A549 (cell line): ENCODE measurements around the gene B3GALT4. TPM values are rescaled to one million over a fixed set of nuclear protein-coding genes. Genes with fewer than 3 reads are reported as not detected.

Experiments used
- ATAC-seq, 2 experiments: fragments of 200-7000 bp in 1 of 2; fragments of >200 bp in 1 of 2; cut with Nextera tagmentation in 1 of 2; cut with Tn5 transposase in 1 of 2; 3 replicates each; pipeline versions ENCODE4 v1.8.0 to v1.9.1; 2018 to 2020; ENCODE audit warnings: mild to moderate bottlenecking in 1 of 2, moderate library complexity in 1 of 2
- CTCF ChIA-PET: fragments of 300-600 bp; sonication (Branson Sonifier 250); formaldehyde crosslinking; extraction: SDS; loops from one replicate; lab custom pipeline; 2021; ENCODE audit warnings: antibody characterized with exemption, inconsistent platforms; lab: Yijun Ruan, JAX
- POLR2A ChIA-PET: fragments of 350-600 bp; formaldehyde crosslinking; extraction: SDS; loops from one replicate; lab custom pipeline; 2021; ENCODE audit warnings: antibody characterized with exemption, inconsistent platforms; lab: Yijun Ruan, JAX
- DNase-seq, 2 experiments: peaks; one replicate each; pipeline versions ENCODE4 v3.0.0 to v3.0.0-alpha.2; 2011 to 2016; ENCODE audit warnings: low read depth in 1 of 2, low spot score in 1 of 2
- FAIRE-seq: peaks from 2 replicates; lab custom pipeline; 2011; peaks lifted over from hg19 to GRCh38; lab: Jason Lieb, UNC
- H3K27ac ChIP-seq, 2 experiments: fragments of >200 bp; sonication (Bioruptor Twin); formaldehyde crosslinking; 3 replicates each; pipeline ENCODE4 v1.5.1; 2016 to 2017
- H3K4me1 ChIP-seq: fragments of >200 bp; sonication (Bioruptor Twin); formaldehyde crosslinking; 3 replicates; pipeline ENCODE4 v1.6.1; 2016
- H3K4me2 ChIP-seq: fragments of >200 bp; sonication (Bioruptor Twin); formaldehyde crosslinking; 3 replicates; pipeline ENCODE4 v1.6.1; 2016
- H3K4me3 ChIP-seq: fragments of >200 bp; sonication (Bioruptor Twin); formaldehyde crosslinking; 3 replicates; pipeline ENCODE4 v1.5.1; 2016
- H3K9me3 ChIP-seq: fragments of >200 bp; sonication (Bioruptor Twin); formaldehyde crosslinking; 3 replicates; pipeline ENCODE4 v1.6.1; 2016
- ATOH8 ChIP-seq: fragments of 250-450 bp; sonication (Bioruptor Pico); IDR thresholded peaks from 2 replicates; pipeline ENCODE4 v1.5.0; 2020; ENCODE audit warnings: low read depth, mild to moderate bottlenecking, moderate library complexity
- BHLHE40 ChIP-seq: IDR thresholded peaks from 2 replicates; pipeline ENCODE4 v1.6.1; 2012; ENCODE audit warnings: low read depth, low read length, inconsistent platforms
- CBX8 ChIP-seq: fragments of 200-600 bp; sonication (generic); IDR thresholded peaks from 2 replicates; pipeline ENCODE4 v1.6.1; 2016
- CHD2 ChIP-seq: fragments of 150-350 bp; IDR thresholded peaks from 2 replicates; pipeline ENCODE4 v1.6.1; 2014; ENCODE audit warnings: low read length; ENCODE audit not compliant: partially characterized antibody
- CTCF ChIP-seq: fragments of >200 bp; sonication (Bioruptor Twin); formaldehyde crosslinking; IDR thresholded peaks from 3 replicates; pipeline ENCODE4 v1.5.1; 2016
- E2F6 ChIP-seq: IDR thresholded peaks from 2 replicates; pipeline ENCODE4 v1.6.1; 2012; ENCODE audit warnings: low read depth, borderline replicate concordance
- EHMT2 ChIP-seq: fragments of 200-600 bp; sonication (generic); IDR thresholded peaks from 2 replicates; pipeline ENCODE4 v1.6.1; 2016; ENCODE audit warnings: antibody characterized with exemption, low read depth, mild to moderate bottlenecking, moderate library complexity
- EP300 ChIP-seq, 2 experiments: fragments of >200 bp; sonication (Bioruptor Twin); formaldehyde crosslinking; IDR thresholded peaks; 2 replicates in 1 of 2; 3 replicates in 1 of 2; pipeline ENCODE4 v1.6.1; 2016 to 2017
- ESRRA ChIP-seq: fragments of 150-350 bp; IDR thresholded peaks from 2 replicates; pipeline ENCODE4 v1.6.1; 2014; ENCODE audit warnings: mild to moderate bottlenecking, low read length, borderline replicate concordance
- FOXS1 ChIP-seq: fragments of 250-450 bp; sonication (Bioruptor Pico); IDR thresholded peaks from 2 replicates; pipeline ENCODE4 v1.5.0; 2020; ENCODE audit warnings: mild to moderate bottlenecking, moderate library complexity
- GATA3 ChIP-seq: IDR thresholded peaks from 2 replicates; pipeline ENCODE4 v1.6.1; 2012; ENCODE audit warnings: borderline replicate concordance
- HES2 ChIP-seq: fragments of >200 bp; sonication (Bioruptor Twin); formaldehyde crosslinking; IDR thresholded peaks from 2 replicates; pipeline ENCODE4 v1.6.1; 2016
- HMGXB4 ChIP-seq: fragments of 250-450 bp; sonication (Bioruptor Pico); IDR thresholded peaks from 2 replicates; pipeline ENCODE4 v1.5.0; 2021; ENCODE audit warnings: mild to moderate bottlenecking, moderate library complexity, borderline replicate concordance
- HOXB13 ChIP-seq: fragments of 250-450 bp; sonication (Bioruptor Pico); IDR thresholded peaks from 2 replicates; pipeline ENCODE4 v1.5.0; 2020; ENCODE audit warnings: low read depth, mild to moderate bottlenecking, moderate library complexity
- HOXB5 ChIP-seq: fragments of 250-450 bp; sonication (Bioruptor Pico); IDR thresholded peaks from 2 replicates; pipeline ENCODE4 v1.5.0; 2020; ENCODE audit warnings: mild to moderate bottlenecking, moderate library complexity
- JUN ChIP-seq, 2 experiments: fragments of >200 bp; sonication (Bioruptor Twin); formaldehyde crosslinking; IDR thresholded peaks; 2 replicates in 1 of 2; 3 replicates in 1 of 2; pipeline ENCODE4 v1.6.1; 2016 to 2017
- KDM1A ChIP-seq: fragments of 200-600 bp; sonication (generic); IDR thresholded peaks from 2 replicates; pipeline ENCODE4 v1.6.1; 2016; ENCODE audit warnings: low read depth, mild to moderate bottlenecking
- KDM5A ChIP-seq: fragments of 200-600 bp; sonication (generic); IDR thresholded peaks from 2 replicates; pipeline ENCODE4 v1.6.1; 2016; ENCODE audit warnings: antibody characterized with exemption, mild to moderate bottlenecking
- MAFK ChIP-seq: fragments of 450-650 bp; IDR thresholded peaks from 2 replicates; pipeline ENCODE4 v1.6.1; 2014; ENCODE audit not compliant: partially characterized antibody
- MAX ChIP-seq: IDR thresholded peaks from 2 replicates; pipeline ENCODE4 v1.6.1; 2012
- MYC ChIP-seq: IDR thresholded peaks from 2 replicates; pipeline ENCODE4 v1.6.1; 2012; ENCODE audit warnings: mild to moderate bottlenecking, inconsistent platforms, low read length, improper control_type of control experiment, borderline replicate concordance
- NFE2L2 ChIP-seq: fragments of 150-350 bp; conservative IDR thresholded peaks from 2 replicates; pipeline ENCODE4 v1.6.1; 2014; ENCODE audit warnings: low read length
- NPAS2 ChIP-seq: fragments of 250-450 bp; sonication (Bioruptor Pico); IDR thresholded peaks from 2 replicates; pipeline ENCODE4 v1.8.0; 2022; ENCODE audit warnings: mild to moderate bottlenecking, moderate library complexity, borderline replicate concordance
- NR3C1 ChIP-seq: fragments of >200 bp; sonication (Bioruptor Twin); formaldehyde crosslinking; IDR thresholded peaks from 3 replicates; pipeline ENCODE4 v1.6.1; 2017
- PHF8 ChIP-seq: fragments of 200-600 bp; sonication (generic); IDR thresholded peaks from 2 replicates; pipeline ENCODE4 v1.6.1; 2016; ENCODE audit warnings: low read depth, mild to moderate bottlenecking, antibody characterized with exemption, moderate library complexity, borderline replicate concordance
- POLR2A ChIP-seq: IDR thresholded peaks from 2 replicates; pipeline ENCODE4 v1.6.1; 2012; ENCODE audit warnings: mild to moderate bottlenecking, low read length
- POLR2AphosphoS2 ChIP-seq: conservative IDR thresholded peaks from 2 replicates; pipeline ENCODE4 v1.6.1; 2012; ENCODE audit warnings: low read length, improper control_type of control experiment, inconsistent platforms
- RCOR1 ChIP-seq: fragments of 150-350 bp; IDR thresholded peaks from 2 replicates; pipeline ENCODE4 v1.6.1; 2014; ENCODE audit warnings: antibody characterized with exemption, low read length, low read depth
- ZC3H11A ChIP-seq: fragments of 450-650 bp; IDR thresholded peaks from 2 replicates; pipeline ENCODE4 v1.6.1; 2014; ENCODE audit warnings: antibody characterized with exemption, mild to moderate bottlenecking
- ZFP36 ChIP-seq: fragments of 450-650 bp; IDR thresholded peaks from 2 replicates; pipeline ENCODE4 v1.6.1; 2014; ENCODE audit warnings: borderline replicate concordance; ENCODE audit not compliant: partially characterized antibody
- ZNF302 ChIP-seq: fragments of 250-450 bp; sonication (Bioruptor Pico); IDR thresholded peaks from 2 replicates; pipeline ENCODE4 v1.9.0; 2021; ENCODE audit warnings: inconsistent platforms, mild to moderate bottlenecking, moderate library complexity
- WGBS: methylation state at CpG from one replicate; pipeline ENCODE4 v1.1.6; 2017; ENCODE audit errors: missing lambda C conversion rate; 5-methylcytosine and 5-hydroxymethylcytosine counted together
- polyA plus RNA-seq, 4 experiments: library from polyadenylated mRNA; depleted of rRNA in 3 of 4; stranded (reverse); fragments of >200 nt; fragmentation: RNase III in 1 of 4; extraction: RNeasy Plus Mini Kit Qiagen cat#74134 plus additional on column Dnase treatment in 1 of 4; gene quantifications; 2 replicates in 3 of 4; 3 replicates in 1 of 4; pipeline ENCODE4 v1.2.3, GENCODE V29; 2011 to 2017

The B3GALT4 gene
- polyA plus RNA-seq, 2 of the 4 experiments (the other 2 are of a cell fraction): 0.27 to 0.54 TPM

- Histone ChIP-seq H3K27ac (peak overlapping the region; percentile 91 to 97), H3K4me1 (peaks cover 33% of the 10 kb centered on the region), H3K4me2 (peak overlapping the region; percentile 79), H3K4me3 (peak overlapping the region; percentile 87), H3K9me3 (no peaks in the 10 kb centered on the region)
- TF ChIP-seq KDM1A (peak; percentile 66; the same call in 1 of the 2 replicates), NPAS2 (CRISPR knock-in tag) (no peak), POLR2AphosphoS2 (no peak), ZFP36 (peak; percentile 84)
- 4% methylated on average over 6 of the region's 7 CpGs for WGBS
- ATAC-seq (peak; percentile 37 to 42), DNase-seq (no peak), FAIRE-seq (no peak)
- CTCF ChIA-PET: interaction anchor here (0.8 to 5.7 kb wide), 7 partner anchors 9 to 73 kb away, joined by 3 to 33 read pairs (median 4); no protein-coding TSS in a partner anchor
- POLR2A ChIA-PET: interaction anchor here (1.1 to 2.8 kb wide), 8 partner anchors 8 to 303 kb away, joined by 4 to 16 read pairs (median 12); partner anchors contain the start of genes BRD2, PFDN6, RGL2 and WDR46
Observed at GRCh38 chr6:33271117-33271467, 5.8 kb upstream of the B3GALT4 start.

- WGBS: under 1% methylated on average over 33 of the region's 48 CpGs
- H3K9me3 ChIP-seq: no peaks in the 10 kb centered on the region
- peak within 1 kb of the TSS; percentile 91 to 97 for H3K27ac ChIP-seq
- peak; percentile 76 to 99 for DNase-seq
- POLR2A ChIA-PET: interaction anchor here (0.7 to 2.8 kb wide), 11 partner anchors 8 to 304 kb away, joined by 3 to 16 read pairs (median 7); partner anchors contain the start of genes BRD2, PFDN6, RGL2 and WDR46
- H3K4me1 ChIP-seq: peaks cover 39% of the 10 kb centered on the region
- H3K4me3 ChIP-seq: peak within 1 kb of the TSS; percentile 87
- CTCF ChIA-PET: interaction anchor here (0.8 to 2.6 kb wide), 7 partner anchors 9 to 74 kb away, joined by 3 to 10 read pairs (median 4); no protein-coding TSS in a partner anchor
- peak; percentile 89 to 92 for ATAC-seq
- FAIRE-seq: no peak
- peak within 1 kb of the TSS; percentile 91 for H3K4me2 ChIP-seq
- TF ChIP-seq ZNF302 (CRISPR knock-in tag) (no peak), ATOH8 (no peak), MAFK (no peak), CHD2 (no peak), HOXB5 (CRISPR knock-in tag) (no peak), EHMT2 (no peak), ZFP36 (no peak), HES2 (no peak), E2F6 (no peak), MYC (peak; percentile 84; the same call in 1 of the 2 replicates), GATA3 (peak; percentile 18; the same call in 1 of the 2 replicates), JUN (IDR thresholded peaks at IDR 0.05) (peak; percentile 85 to 97), NFE2L2 (no peak), POLR2A (peak; percentile 98), HMGXB4 (no peak), KDM5A (peak; percentile 88), HOXB13 (CRISPR knock-in tag) (no peak), RCOR1 (no peak), EP300 (IDR thresholded peaks at IDR 0.05) (no peak), NR3C1 (no peak), BHLHE40 (no peak), FOXS1 (no peak), ESRRA (no peak), ZC3H11A (no peak), NPAS2 (CRISPR knock-in tag) (no peak), CTCF (no peak), PHF8 (peak; percentile 75), CBX8 (no peak), MAX (peak; percentile 99)
Observed at GRCh38 chr6:33271468-33272274, 5.3 kb upstream of the B3GALT4 start, which contains the start of the genes RPS18 and VPS52. Gene RPS18 (plus strand): TSS chr6:33272075. CDS start chr6:33272120, 45 bp downstream. Gene VPS52 (minus strand): TSS chr6:33271876. CDS start chr6:33271675, 201 bp downstream.
